Embryonic facial prominence (tissue), 1 donor: ENCODE measurements around the gene HDAC4.

ENCODE experiments used
- DNase-seq: peaks from one replicate; pipeline ENCODE4 v3.0.0-alpha.2; 2016; ENCODE audit errors: extremely low spot score

The HDAC4 gene

DNA sequence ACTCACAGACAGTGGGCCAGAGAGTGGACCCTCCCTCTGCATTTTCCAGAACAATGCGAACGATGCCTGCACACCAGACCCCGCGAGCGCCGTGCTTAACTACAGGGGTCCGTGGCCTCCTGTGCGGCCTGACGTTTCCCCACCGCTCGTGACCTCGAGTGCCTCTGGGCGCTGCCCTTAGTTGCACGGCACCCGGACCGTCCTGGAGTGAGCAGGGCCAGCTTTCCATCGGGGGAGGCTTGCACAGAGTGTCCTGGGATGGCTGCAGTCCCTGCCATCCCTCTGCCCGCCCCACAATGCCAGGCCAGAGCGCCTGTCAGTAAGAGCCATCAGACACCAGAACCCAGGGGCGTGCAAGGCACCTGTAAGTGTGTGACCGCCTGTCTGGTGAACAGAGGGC is 335.9 kb downstream of the HDAC4 start:
- DNase-seq: no peak

DNA sequence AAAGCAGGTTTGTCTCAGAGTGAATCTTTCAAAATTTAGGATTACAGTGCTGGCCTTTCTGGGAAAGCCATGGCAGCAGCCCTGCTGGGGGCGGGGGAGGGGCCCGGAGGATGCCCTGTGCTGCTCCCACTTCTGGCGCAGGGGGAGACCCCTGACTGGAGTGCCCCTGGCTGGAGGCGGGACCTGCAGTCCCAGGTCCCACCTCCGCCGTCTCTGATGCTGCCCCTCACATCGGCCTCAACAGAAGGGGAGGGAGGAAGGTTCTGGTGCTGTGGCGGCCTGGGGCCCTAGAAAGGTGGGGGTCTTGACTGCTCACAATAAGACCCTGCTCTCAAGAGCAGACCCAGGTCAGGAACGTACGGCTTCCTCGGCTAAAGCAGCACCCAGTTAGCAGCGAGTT is 336.6 kb downstream of the HDAC4 start:
- DNase-seq: no peak

DNA sequence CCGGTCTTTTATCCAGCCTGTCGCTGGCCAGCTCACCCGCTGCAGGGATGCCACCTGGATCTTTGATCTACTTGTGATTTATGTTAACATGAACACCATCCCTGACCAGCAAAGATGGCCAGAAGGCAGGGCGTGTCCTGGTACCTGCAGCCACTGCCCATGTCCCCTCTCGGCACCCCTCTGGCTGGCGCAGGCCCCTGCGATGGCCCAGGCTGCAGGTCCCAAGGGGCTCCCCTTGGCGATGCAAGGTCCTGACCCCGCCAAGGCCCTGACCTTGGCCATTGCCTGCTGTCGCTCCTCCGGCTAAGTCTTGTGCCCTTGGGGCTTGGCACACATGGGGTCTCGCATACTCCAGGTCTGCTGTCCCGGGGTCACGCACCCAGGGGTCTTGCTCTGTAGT is 338.1 kb downstream of the HDAC4 start:
- no peak for DNase-seq

DNA sequence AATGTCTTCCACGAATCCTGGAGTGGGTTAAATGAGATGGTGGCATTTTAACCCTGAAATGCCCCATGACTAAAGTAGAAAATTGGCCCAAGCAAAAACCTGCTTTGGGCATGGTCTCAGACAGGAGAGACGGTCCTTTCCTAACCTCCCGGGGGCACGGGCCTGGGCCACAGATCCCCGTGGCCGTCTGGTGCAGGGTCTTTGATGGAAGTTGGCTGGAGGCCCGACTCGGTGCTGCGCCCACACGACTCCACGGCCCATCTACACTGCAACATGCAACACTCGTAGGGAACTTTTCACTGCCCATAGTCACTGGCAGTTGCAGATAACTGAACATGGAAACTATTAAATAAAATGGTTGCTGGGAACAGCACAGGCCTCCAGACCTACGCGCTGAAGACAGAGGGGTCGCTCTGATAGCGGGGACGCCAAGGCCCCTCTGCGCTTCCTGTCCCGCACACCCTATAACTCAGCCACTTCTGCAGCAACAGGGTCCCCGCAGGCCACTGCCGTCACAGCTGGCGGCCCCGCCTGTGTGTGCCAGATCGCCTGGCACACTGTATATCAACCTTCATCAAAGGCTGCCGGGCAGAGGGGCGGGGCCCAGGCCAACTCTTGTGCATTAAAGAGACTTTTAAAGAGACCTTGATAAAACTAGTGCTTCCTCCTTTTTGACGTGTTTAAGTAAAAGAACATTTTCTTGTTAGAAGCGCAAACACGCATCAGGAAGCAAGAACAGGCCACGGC is 338.8 kb downstream of the HDAC4 start:
- no peak for DNase-seq

DNA sequence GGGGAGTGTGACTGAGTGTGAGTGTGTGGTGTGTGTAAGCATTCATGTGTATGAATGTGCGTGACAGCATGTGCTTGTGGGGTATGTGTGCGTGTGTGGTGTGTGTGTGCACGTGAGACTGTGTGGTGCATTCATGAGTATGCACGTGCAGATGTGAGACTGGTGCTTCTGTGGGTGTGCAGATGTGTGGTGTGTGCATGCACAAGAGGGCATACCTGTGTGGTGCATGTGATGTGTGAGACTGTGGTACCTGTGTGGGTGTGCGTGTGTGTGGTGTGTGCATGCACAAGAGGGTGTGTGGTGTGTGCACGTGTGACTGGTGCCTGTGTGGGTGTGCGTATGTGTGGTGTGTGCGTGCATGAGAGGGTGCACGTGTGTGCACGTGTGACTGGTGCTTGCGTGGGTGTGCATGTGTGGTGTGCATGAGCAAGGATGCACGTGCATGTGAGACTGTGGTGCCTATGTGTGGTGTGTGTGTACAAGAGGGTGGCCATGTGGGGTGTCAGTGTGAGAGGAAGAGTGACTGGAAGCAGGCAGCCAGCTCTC is 339.6 kb downstream of the HDAC4 start:
- no peak for DNase-seq

DNA sequence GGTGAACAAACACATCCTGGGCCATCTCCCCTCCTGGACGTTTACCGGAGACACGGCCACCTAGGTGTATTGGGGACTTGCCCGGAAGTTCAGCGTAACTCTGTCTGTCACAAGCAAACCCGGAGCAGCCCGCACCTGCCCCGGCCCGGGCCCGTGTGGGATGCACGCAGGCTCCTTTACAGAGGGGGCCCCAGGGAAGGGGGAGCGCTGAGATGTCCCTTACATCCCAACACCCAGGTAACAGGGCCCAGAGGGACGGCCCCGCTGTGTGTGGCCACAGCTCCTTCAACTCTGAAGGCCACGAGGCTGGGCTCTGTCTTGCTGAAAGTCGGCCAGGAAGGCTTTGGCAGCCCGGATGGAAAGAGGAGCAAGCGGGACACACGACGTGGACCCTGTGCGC is 340.1 kb downstream of the HDAC4 start:
- no peak for DNase-seq

DNA sequence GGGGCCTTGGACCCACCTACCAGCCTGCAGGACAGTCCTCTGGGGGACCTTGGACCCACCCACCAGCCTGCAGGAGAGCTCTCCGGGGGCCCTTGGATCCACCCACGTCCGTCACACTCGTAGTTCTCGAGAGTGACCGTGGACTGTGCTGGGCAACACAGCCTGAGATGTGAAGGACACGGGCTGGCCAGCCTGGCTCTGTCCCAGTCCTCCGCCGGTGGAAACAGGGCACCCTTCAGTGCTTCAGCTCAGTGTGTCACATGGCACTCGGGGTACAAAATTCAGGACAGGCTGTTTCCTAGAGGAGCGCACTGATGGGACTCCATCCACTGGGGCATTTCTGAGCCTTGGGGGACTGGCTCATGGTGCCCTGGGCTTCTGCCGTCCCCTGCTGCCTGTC is 341.0 kb downstream of the HDAC4 start:
- DNase-seq: no peak

DNA sequence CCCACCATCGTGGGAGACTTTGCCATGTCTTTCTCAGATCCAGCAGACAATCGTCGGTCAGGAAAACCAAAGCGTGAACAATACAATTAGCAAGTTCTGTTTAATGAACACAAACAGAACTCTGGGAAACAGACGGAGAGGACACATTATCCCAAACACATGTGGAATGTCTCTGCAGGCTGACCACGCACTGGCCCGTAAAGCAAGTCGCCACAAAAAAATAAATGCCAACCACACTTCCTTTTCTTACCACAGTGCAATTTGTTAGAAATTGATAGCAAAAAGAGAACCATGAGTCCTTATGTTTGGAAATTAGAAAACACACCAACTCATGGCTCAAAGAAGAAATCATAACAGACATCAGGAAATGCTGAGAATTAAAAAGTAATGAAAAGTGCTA is 342.1 kb downstream of the HDAC4 start:
- no peak for DNase-seq

DNA sequence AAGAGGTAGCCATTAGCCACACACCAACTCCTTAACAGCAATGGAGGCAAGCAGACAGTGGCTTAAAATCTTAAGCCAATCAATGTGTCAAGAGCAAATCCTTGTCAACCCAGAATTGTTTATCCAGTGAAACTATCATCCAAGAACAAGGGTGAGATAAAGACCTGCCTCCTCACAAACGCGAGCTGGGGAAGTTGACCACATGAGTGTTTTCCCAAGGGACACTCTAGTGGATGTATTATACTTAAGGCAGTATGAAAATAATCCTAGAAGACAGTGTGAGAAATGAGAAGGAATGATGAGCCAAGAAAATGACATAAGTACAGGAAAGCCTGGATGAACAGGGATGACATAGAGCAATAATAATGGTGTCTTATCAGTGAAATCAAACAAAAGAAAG is 343.3 kb downstream of the HDAC4 start:
- no peak for DNase-seq

DNA sequence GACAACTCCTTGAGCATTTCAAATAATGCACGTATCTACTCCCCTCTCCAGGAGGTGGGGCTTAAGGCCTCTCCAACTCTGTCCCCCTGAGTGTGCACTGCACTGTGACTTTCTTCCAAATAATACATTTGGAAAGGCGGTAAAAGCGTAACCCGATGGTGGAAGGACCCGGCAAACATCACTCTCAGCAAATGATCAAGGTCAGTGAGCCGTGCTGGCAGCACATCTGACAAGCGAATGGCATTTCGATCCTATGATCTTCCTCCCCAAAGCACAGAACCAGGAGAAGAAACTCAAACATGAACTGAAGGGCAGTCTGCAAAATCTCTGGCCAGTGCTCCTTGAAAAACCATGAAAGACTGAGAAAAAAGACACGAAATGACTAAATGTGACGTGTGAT is 344.2 kb downstream of the HDAC4 start:
- no peak for DNase-seq

DNA sequence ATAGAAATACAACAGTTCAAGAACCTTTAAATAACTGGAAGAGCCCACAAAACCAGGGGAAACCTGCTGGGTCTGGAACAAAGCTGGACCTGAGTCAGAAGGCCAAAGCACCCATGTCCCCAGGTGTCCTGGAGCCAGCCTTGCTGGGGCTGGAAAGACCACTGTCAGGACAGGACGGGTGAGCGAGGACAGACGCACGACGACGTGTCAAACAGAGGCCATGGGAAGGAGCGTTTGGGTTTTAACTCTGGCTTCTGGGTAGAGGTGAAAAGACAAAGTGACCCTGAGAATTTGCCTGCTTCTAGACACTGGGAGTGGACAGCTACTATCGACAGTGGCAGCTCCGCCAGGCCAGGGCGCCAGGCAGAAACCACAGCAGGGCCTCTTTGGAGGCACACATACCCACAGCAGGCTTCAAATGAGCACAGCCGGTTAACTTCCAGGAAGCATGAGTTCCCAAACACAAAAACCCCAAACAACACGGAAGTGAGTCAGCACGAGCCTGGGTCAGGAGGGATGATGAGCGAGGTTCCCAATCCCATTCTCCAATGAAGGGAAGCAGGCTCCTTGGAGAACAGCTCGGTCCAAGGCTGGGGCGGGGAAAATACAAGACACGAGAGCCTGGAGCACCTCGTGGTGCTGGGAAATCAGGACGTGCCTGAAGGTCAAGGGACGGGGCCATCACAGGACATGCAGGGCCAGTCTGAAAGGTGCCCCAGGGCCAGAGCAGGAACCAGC is 344.9 kb downstream of the HDAC4 start:
- no peak for DNase-seq

DNA sequence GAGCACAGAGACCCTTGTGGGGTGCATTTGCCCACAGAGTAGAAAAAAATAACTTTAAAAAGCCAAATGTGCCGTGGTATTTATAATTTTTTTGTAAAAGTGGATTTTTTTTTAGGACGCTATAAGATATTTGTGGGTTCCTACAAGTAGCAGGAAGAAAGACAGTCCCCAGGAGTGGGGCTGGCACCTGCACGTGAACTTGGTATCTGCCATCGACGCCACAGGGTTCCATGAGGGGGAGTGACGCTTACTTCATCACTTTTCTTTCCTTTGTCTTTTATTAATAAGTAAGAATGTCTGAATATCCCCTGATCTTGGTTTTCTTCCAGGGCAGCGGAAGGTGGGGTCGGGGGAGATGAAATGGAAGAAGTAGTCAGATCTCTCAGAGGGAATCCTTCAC is 345.9 kb downstream of the HDAC4 start:
- DNase-seq: no peak

DNA sequence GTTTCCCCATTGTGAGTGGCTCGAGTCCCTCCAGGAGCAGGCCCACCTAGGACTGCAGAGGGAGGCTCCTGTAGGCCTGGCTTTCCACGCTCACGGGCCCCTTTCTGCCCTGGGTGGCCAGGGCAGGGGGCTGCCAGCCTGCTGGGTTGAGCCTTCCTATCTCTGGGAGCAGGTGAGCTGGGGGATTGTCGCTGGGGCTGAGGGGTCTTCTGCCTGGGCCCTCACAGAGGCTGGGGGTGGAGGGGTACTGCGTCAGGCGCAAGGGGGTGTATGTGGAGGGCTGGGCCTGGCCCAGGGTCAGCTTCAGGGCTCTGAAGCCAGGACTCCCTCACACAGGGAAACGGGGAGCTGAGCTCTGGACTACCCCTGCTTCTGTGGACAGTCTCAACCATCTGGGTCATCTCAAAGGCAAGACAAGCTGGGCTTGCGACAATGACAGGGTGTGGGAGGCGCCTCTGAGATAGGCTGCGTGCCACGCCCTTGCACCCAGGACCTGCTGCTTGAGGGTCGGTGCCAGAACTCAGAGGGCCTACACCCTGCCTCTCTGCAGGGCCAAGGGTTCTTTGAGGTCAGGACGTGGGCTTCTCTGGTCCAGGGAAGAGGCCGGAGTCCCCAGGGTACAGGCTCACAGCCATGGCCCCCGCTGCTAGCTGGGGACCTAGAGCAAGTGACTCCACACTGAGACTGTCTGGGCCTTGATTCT is 346.9 kb downstream of the HDAC4 start:
- DNase-seq: no peak

DNA sequence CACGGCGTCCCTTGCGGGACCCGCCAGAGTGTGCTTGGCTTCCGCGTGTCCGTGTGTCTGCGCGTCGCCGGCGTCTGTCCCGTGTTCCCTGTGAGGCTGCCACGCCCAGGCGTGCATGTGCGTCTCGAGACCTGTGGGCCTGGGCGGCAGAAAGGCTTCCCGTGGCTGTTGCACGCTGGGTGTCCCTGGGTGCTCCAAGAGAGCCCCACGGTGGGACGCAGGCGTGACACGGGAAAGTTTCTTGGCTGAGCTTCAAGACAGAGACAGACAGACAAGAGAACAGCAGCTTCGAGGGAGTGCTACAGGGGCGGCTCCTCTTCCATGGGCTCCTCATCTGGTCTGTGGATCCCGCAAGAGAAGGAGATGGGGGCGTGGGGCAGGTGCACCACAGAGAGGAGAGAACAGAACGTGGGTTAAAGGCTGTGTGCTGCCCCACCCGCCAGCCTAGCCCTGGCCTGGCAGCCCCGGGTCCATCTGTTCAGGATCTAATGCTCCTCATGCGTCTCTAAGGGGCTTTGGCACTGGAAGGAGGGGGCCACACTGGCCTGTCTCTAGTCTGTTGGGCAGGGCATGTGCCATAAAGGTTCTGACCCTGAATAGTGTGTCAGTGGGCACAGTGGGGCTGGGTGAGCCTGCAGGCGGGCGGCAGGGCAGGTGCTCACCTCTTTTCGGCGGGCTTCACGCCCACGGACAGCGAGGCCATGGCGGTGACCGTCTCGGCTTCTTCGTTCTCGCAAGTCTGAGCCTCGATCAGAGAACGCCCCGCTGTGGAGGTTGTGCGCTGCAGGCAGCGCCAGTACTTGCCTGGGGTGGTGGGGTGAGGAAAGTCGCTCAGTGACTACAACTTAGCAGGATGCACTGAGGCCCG is 347.8 kb downstream of the HDAC4 start:
- no peak for DNase-seq

DNA sequence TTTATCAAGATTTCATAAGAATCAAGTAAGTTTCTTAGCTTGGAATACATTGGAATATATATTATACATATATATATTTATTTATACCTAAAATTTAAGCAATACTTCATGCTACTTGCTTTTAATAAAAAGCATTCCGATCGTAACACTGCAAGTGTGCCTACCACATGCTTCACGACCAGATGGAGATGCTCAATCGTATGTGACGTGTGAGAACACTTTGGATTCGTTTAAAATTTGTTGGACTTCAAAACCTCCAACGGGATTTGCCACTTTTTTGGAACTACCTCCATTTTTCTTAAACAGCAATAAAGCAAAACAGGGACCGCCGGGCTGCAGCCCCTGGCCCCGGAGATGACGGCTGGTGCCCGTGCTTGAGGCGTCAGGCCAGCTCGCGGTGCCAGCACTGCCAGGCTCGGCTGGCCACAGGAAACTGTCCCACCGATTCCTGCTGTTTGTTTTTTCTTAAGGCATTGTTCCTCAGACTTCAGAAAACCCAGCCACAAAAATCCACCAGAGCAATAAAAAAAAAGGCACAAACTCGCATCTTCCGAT is 348.9 kb downstream of the HDAC4 start:
- DNase-seq: no peak

DNA sequence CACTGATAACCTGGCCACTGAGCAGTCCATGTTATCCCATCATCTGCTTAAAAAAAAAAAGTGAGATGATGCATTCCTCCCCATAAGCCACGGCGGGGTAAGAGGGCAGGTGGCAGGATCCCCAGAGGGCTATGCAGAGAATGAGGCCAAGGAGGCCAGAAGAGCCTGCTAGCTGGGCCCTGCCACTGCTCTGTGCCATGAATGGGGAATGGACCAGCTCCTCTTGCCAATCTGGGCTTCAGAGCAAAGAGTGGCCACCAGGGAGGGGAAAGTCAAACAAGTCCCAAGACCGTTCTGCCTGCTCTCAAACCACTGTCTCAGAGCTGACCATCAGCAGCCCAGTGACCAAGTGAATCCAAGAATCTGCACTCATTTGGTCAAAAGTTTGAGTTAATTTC is 350.6 kb downstream of the HDAC4 start:
- DNase-seq: no peak

DNA sequence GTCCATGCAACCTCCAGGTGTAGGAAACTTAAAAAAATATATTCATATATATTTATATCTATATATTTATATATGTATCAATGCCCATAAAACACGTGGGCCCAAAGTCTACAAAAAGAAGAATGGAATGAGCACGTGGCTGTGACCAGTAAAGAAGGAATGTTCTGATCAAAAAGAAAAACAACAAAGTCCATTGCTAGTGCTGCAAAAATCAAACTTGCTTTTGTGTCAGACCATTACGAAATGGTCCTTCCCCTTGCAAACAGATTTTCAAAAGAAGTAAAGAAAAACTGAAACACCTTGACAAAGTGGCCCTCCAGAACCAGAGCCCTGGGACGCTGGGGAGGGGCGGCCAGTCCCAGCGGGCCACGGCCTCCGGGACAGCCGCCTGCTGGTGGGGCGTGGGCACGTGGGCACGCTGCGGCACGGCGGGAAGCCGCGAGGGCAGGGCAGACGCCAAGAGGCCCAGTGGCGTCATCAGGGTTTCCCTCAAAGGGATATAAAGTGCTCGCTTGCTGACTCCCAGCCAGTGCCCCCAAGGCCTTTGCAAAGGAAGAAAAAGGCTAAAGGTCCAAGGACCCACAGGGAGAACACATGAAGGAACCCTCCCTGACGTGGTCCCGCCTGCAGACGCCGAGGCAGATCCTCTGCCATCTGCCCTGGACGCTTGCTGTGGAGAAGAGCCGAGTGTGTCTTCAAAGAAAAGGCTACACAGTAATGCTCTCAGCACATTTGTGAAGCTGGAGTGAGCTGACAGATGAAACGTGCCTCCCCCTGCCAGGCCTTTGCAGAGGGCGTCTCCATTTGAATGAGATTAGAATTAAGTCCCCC is 351.2 kb downstream of the HDAC4 start:
- DNase-seq: no peak

DNA sequence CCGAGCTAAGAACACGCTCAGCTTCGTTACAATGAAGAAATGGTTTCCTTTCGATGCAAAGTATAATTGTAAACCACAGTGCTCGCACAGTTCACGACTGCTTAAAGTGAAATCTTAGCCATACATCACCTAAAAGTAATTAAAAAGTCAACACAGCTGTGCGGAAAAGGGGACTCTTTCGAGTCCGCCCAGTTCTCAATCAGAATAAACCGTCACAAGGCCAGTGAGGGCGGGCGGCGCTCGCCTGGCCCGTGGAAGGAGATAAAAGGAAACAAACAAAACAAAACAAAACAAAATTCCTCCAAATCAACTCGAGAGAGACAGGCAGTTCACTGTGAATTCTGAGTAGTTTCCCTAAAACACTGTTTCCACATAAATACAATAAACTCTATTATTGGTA is 352.1 kb downstream of the HDAC4 start:
- DNase-seq: no peak

DNA sequence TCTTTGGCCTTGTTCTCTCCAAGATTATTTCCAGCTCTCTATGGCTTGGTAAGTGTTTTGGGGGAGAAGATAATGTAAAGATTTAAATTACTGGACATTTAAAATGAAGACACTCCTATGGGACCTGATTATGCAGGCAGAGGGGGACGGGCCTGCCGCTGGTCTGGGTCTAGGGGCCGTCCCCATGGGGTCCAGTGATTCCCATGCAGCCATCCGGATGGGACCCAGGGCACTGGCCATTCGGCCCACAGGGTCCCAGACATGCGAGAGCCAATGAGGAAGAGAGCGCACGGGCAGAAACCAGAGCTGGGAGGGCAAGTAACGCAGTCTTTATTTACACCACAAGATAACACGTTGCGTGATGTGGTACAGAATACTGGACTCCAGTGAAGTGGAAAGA is 353.0 kb downstream of the HDAC4 start:
- DNase-seq: no peak

DNA sequence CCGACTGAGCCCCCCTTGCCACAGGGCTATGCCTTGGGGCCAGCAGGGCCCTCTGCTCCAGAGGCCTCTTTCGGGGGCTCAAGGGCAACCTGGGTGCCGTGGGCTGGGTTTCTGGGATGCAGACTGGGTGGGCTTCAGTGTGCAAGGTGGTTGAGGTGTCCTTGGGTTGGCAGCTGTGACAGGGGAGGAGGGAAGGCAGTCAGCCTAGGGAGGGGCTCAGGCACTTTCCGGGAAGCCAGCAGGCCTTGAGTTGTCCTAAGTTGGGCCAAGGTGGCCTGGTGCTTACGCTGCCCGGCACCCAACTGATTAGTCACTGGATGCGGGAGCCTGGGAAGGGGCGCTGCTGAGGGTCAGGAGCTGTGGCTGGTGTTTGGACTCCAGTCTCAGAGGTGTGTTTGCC is 353.4 kb downstream of the HDAC4 start:
- no peak for DNase-seq

DNA sequence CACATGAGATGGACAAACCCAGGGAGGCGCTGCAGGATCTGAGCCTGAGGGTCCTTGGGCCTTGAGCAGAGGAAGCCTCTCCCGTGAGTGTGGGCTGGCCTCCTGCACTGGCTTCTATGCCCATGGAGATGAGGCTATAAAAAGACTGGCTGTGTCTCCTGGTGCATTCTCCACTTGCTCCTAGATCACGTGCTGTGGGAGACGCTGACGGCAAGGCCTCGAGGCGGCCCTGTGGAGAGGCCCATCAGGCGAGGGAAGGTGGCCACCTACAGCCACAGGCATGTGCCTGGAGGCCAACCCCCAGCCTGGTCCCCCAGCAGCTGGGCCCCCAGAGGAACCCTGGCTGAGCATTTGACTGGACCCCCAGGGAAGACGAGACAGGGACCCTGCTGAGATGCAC is 354.0 kb downstream of the HDAC4 start:
- no peak for DNase-seq
